ENCODE data around the gene STARD5.
"Not testable (repeated sequence)": the region's sequence is repeated elsewhere in the genome, so short reads cannot be mapped to it uniquely, and the experiment has no call there.

Gene STARD5

GRCh38 chr15:81334768-81335435 is 11.0 kb upstream of the STARD5 start:
- Histone ChIP-seq H3K4me1 (ENCODE audit: control insufficient read depth, insufficient read depth, low read length) (peaks cover 7% of the 10 kb centered on the region), H3K27me3 (ENCODE audit: control insufficient read depth, insufficient read depth, low read length) (no peaks in the 10 kb centered on the region), H3K36me3 (ENCODE audit: control insufficient read depth, insufficient read depth, low read length) (no peaks in the 10 kb centered on the region), H3K9ac (ENCODE audit: low read length) (no peak overlapping the region), H3K9me3 (ENCODE audit: control insufficient read depth, low read length) (no peaks in the 10 kb centered on the region), H3K4me3 (ENCODE audit: low read length) (no peak overlapping the region)

GRCh38 chr15:81333363-81333762 is 9.4 kb upstream of the STARD5 start:
- peaks cover 7% of the 10 kb centered on the region for H3K4me1 ChIP-seq (ENCODE audit: control insufficient read depth, insufficient read depth, low read length)
- no peaks in the 10 kb centered on the region for H3K9me3 ChIP-seq (ENCODE audit: control insufficient read depth, low read length)
- H3K27me3 ChIP-seq (ENCODE audit: control insufficient read depth, insufficient read depth, low read length): no peaks in the 10 kb centered on the region
- H3K36me3 ChIP-seq (ENCODE audit: control insufficient read depth, insufficient read depth, low read length): no peaks in the 10 kb centered on the region
- H3K9ac ChIP-seq (ENCODE audit: low read length): no peak overlapping the region
- H3K4me3 ChIP-seq (ENCODE audit: low read length): no peak overlapping the region

GRCh38 chr15:81332326-81332725 is 8.4 kb upstream of the STARD5 start:
- H3K4me3 ChIP-seq (ENCODE audit: low read length): no peak overlapping the region
- no peaks in the 10 kb centered on the region for H3K36me3 ChIP-seq (ENCODE audit: control insufficient read depth, insufficient read depth, low read length)
- H3K9ac ChIP-seq (ENCODE audit: low read length): no peak overlapping the region
- no peaks in the 10 kb centered on the region for H3K27me3 ChIP-seq (ENCODE audit: control insufficient read depth, insufficient read depth, low read length)
- H3K9me3 ChIP-seq (ENCODE audit: control insufficient read depth, low read length): no peaks in the 10 kb centered on the region
- peaks cover 7% of the 10 kb centered on the region for H3K4me1 ChIP-seq (ENCODE audit: control insufficient read depth, insufficient read depth, low read length)

- Histone ChIP-seq H3K36me3 (ENCODE audit: control insufficient read depth, insufficient read depth, low read length) (no peaks in the 10 kb centered on the region), H3K9ac (ENCODE audit: low read length) (no peak overlapping the region), H3K4me1 (ENCODE audit: control insufficient read depth, insufficient read depth, low read length) (peaks cover 7% of the 10 kb centered on the region), H3K27me3 (ENCODE audit: control insufficient read depth, insufficient read depth, low read length) (no peaks in the 10 kb centered on the region), H3K9me3 (ENCODE audit: control insufficient read depth, low read length) (no peaks in the 10 kb centered on the region), H3K4me3 (ENCODE audit: low read length) (no peak overlapping the region)
Observed at GRCh38 chr15:81331600-81331999, 7.7 kb upstream of the STARD5 start.

GRCh38 chr15:81331141-81331540 is 7.2 kb upstream of the STARD5 start:
- not testable (repeated sequence) for H3K9me3 ChIP-seq (ENCODE audit: control insufficient read depth, low read length); H3K4me1 ChIP-seq (ENCODE audit: control insufficient read depth, insufficient read depth, low read length); H3K36me3 ChIP-seq (ENCODE audit: control insufficient read depth, insufficient read depth, low read length); H3K9ac ChIP-seq (ENCODE audit: low read length); H3K4me3 ChIP-seq (ENCODE audit: low read length); H3K27me3 ChIP-seq (ENCODE audit: control insufficient read depth, insufficient read depth, low read length)

- H3K4me3 ChIP-seq (ENCODE audit: low read length): no peak overlapping the region
- H3K9me3 ChIP-seq (ENCODE audit: control insufficient read depth, low read length): no peaks in the 10 kb centered on the region
- H3K36me3 ChIP-seq (ENCODE audit: control insufficient read depth, insufficient read depth, low read length): no peaks in the 10 kb centered on the region
- no peak overlapping the region for H3K9ac ChIP-seq (ENCODE audit: low read length)
- no peaks in the 10 kb centered on the region for H3K27me3 ChIP-seq (ENCODE audit: control insufficient read depth, insufficient read depth, low read length)
- H3K4me1 ChIP-seq (ENCODE audit: control insufficient read depth, insufficient read depth, low read length): peaks cover 7% of the 10 kb centered on the region
Observed at GRCh38 chr15:81330366-81331090, 6.6 kb upstream of the STARD5 start.

- Histone ChIP-seq H3K9ac (ENCODE audit: low read length) (no peak overlapping the region), H3K27me3 (ENCODE audit: control insufficient read depth, insufficient read depth, low read length) (no peaks in the 10 kb centered on the region), H3K4me1 (ENCODE audit: control insufficient read depth, insufficient read depth, low read length) (peaks cover 5% of the 10 kb centered on the region), H3K9me3 (ENCODE audit: control insufficient read depth, low read length) (no peaks in the 10 kb centered on the region), H3K36me3 (ENCODE audit: control insufficient read depth, insufficient read depth, low read length) (no peaks in the 10 kb centered on the region), H3K4me3 (ENCODE audit: low read length) (no peak overlapping the region)
Observed at GRCh38 chr15:81329446-81329845, 5.5 kb upstream of the STARD5 start.

GRCh38 chr15:81327516-81327915 is 3.6 kb upstream of the STARD5 start:
- Histone ChIP-seq H3K4me3 (ENCODE audit: low read length) (no peak overlapping the region), H3K9ac (ENCODE audit: low read length) (no peak overlapping the region), H3K36me3 (ENCODE audit: control insufficient read depth, insufficient read depth, low read length) (no peaks in the 10 kb centered on the region), H3K27me3 (ENCODE audit: control insufficient read depth, insufficient read depth, low read length) (no peaks in the 10 kb centered on the region), H3K9me3 (ENCODE audit: control insufficient read depth, low read length) (no peaks in the 10 kb centered on the region), H3K4me1 (ENCODE audit: control insufficient read depth, insufficient read depth, low read length) (peaks cover 6% of the 10 kb centered on the region)

- Histone ChIP-seq H3K27me3 (ENCODE audit: control insufficient read depth, insufficient read depth, low read length) (no peaks in the 10 kb centered on the region), H3K9ac (ENCODE audit: low read length) (no peak overlapping the region), H3K4me3 (ENCODE audit: low read length) (no peak overlapping the region), H3K9me3 (ENCODE audit: control insufficient read depth, low read length) (no peaks in the 10 kb centered on the region), H3K36me3 (ENCODE audit: control insufficient read depth, insufficient read depth, low read length) (no peaks in the 10 kb centered on the region), H3K4me1 (ENCODE audit: control insufficient read depth, insufficient read depth, low read length) (peaks cover 6% of the 10 kb centered on the region)
Observed at GRCh38 chr15:81326466-81327212, 2.7 kb upstream of the STARD5 start.

GRCh38 chr15:81323559-81323943 is 390 bp downstream of the STARD5 start:
- Histone ChIP-seq H3K9ac (ENCODE audit: low read length) (peak overlapping the region; percentile 81), H3K36me3 (ENCODE audit: control insufficient read depth, insufficient read depth, low read length) (no peaks in the 10 kb centered on the region), H3K27me3 (ENCODE audit: control insufficient read depth, insufficient read depth, low read length) (no peaks in the 10 kb centered on the region), H3K4me3 (ENCODE audit: low read length) (peak overlapping the region; percentile 56), H3K9me3 (ENCODE audit: control insufficient read depth, low read length) (no peaks in the 10 kb centered on the region), H3K4me1 (ENCODE audit: control insufficient read depth, insufficient read depth, low read length) (peaks cover 6% of the 10 kb centered on the region)

- Histone ChIP-seq H3K4me1 (ENCODE audit: control insufficient read depth, insufficient read depth, low read length) (peaks cover 6% of the 10 kb centered on the region), H3K4me3 (ENCODE audit: low read length) (peak overlapping the region; percentile 56), H3K9ac (ENCODE audit: low read length) (peak overlapping the region; percentile 10), H3K36me3 (ENCODE audit: control insufficient read depth, insufficient read depth, low read length) (no peaks in the 10 kb centered on the region), H3K27me3 (ENCODE audit: control insufficient read depth, insufficient read depth, low read length) (no peaks in the 10 kb centered on the region), H3K9me3 (ENCODE audit: control insufficient read depth, low read length) (no peaks in the 10 kb centered on the region)
Observed at GRCh38 chr15:81322676-81323253, 1.2 kb downstream of the STARD5 start.

- no peaks in the 10 kb centered on the region for H3K36me3 ChIP-seq (ENCODE audit: control insufficient read depth, insufficient read depth, low read length)
- H3K4me1 ChIP-seq (ENCODE audit: control insufficient read depth, insufficient read depth, low read length): peaks cover 6% of the 10 kb centered on the region
- no peaks in the 10 kb centered on the region for H3K9me3 ChIP-seq (ENCODE audit: control insufficient read depth, low read length)
- H3K9ac ChIP-seq (ENCODE audit: low read length): no peak overlapping the region
- no peaks in the 10 kb centered on the region for H3K27me3 ChIP-seq (ENCODE audit: control insufficient read depth, insufficient read depth, low read length)
- H3K4me3 ChIP-seq (ENCODE audit: low read length): no peak overlapping the region
Observed at GRCh38 chr15:81321667-81322066, 2.3 kb downstream of the STARD5 start.
